GM12865 (cell line): ENCODE data around the gene MMP1.

Experiments used
- DNase-seq: peaks from one replicate; pipeline ENCODE4 v3.0.0; 2010; ENCODE audit warnings: low read depth
- H3K4me3 ChIP-seq: 2 replicates; pipeline ENCODE4 v1.5.1; 2011; ENCODE audit warnings: mild to moderate bottlenecking, low read depth, low read length, control low read depth
- TF ChIP-seq, protein P1 (sequence below): IDR thresholded peaks from 2 replicates; pipeline ENCODE4 v1.5.1; 2011; ENCODE audit warnings: low read length, control low read depth, low read depth, inconsistent platforms; ENCODE audit not compliant: insufficient read depth; ENCODE audit errors: missing control alignments

The MMP1 gene

DNA sequence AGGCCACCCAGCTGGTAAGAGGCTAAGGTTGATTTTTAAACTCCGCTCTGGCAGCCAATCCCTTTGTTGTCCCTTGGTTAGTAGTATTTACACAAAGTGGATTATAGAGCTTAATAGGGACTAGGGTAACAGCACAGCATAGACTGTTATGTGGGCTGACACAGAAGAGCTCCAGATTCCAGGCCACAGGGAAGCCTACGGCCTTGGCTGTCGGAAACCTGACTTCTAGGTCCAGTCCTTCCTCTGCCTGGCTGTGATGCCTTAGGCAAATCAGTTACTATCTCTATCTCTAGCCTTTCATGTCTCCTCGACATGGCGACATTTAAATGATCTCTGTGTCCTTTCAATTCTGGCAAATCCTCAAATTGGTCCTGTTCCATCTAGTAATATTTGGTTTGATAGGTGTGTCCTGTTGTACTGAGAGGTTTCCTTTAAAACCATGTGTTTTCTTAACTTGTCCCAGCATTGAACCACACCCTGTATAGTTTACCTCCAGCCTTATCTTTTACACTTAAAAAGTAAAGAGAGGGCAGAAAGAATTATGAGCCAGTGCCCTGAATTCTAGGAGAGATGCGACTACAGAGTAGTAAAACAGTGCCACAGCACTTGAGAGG lies 4.2 kb downstream of the MMP1 start:
- TF ChIP-seq, protein P1, sequence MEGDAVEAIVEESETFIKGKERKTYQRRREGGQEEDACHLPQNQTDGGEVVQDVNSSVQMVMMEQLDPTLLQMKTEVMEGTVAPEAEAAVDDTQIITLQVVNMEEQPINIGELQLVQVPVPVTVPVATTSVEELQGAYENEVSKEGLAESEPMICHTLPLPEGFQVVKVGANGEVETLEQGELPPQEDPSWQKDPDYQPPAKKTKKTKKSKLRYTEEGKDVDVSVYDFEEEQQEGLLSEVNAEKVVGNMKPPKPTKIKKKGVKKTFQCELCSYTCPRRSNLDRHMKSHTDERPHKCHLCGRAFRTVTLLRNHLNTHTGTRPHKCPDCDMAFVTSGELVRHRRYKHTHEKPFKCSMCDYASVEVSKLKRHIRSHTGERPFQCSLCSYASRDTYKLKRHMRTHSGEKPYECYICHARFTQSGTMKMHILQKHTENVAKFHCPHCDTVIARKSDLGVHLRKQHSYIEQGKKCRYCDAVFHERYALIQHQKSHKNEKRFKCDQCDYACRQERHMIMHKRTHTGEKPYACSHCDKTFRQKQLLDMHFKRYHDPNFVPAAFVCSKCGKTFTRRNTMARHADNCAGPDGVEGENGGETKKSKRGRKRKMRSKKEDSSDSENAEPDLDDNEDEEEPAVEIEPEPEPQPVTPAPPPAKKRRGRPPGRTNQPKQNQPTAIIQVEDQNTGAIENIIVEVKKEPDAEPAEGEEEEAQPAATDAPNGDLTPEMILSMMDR: no peak
- no peak for DNase-seq
- no peak overlapping the region for H3K4me3 ChIP-seq

DNA sequence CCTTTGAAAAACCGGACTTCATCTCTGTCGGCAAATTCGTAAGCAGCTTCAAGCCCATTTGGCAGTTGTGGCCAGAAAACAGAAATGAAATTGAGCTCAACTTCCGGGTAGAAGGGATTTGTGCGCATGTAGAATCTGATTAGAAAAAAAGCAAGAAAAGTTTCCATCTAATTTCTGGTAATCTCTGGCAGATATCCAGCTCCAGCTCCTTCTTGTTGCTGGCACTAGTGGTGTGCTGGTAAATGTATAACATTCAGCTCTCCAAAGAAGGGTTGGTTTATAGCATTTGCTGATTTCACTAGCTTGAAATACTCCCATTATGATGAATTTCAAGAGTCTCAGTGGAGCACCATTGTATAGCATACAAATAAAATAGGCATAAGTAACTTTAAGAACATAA lies 5.4 kb downstream of the MMP1 start:
- no peak for DNase-seq
- H3K4me3 ChIP-seq: no peak overlapping the region
- TF ChIP-seq, protein P1: no peak

DNA sequence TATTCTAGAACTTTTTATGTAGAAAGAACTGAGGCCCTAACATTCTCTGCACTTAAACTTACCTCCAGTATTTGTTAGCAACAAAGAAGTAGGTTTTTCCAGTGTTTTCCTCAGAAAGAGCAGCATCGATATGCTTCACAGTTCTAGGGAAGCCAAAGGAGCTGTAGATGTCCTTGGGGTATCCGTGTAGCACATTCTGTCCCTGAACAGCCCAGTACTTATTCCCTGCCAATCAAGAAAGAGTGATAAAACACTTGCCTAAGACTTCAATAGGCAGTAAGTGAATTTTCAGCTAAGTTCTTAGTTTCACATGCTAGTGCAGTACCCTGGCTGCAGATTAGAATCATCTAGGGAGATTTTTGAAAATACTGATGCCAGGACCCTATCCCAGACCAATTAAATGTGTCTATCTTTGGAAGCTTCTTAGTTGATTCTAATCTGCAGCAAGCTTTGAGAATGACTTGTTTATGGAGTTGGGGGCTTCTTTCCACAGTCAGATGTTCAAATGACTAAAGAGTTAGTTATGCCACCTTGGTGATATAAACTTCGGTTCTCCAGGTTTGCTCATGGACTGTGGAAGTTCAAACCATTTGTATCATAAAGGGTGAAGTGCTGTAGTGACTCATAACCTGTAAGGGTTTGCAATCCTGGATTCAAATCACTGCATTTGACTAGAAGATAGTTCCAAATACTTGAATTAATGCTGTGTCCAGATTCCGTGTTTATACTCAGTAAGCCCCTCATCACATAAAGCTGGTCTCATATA lies 6.5 kb downstream of the MMP1 start:
- no peak for DNase-seq
- no peak overlapping the region for H3K4me3 ChIP-seq
- TF ChIP-seq, protein P1: no peak

DNA sequence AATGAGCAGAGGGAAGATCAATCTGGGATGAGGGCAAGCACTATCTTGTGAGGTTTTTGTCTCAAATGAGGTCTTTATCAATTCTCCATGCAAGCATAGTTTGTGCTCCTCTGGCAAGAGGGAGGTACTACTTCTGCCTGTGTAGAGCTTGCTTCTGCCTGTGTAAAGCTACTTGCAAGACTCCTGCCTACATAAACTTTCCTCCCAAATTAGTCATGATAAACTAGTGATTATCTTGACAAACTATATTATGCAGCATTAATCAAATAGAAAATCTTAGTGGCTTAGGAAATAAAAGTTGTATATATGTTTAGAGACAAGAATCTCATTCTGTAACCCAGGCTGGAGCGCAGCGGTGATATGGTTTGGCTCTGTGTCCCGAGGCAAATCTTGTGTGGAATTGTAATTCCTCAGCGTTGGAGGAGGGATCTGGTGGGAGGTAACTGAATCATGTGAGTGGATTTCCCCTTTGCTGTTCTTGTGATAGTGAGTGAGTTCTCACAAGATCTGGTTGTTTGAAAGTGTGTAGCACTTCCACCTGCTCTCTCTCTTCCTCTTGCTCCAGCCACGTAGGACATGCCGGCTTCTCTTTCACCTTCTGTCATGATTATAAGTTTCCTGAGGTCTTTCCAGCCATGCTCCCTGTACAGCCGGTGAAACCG lies 9.5 kb downstream of the MMP1 start:
- DNase-seq: no peak
- TF ChIP-seq, protein P1: no peak
- H3K4me3 ChIP-seq: no peak overlapping the region

DNA sequence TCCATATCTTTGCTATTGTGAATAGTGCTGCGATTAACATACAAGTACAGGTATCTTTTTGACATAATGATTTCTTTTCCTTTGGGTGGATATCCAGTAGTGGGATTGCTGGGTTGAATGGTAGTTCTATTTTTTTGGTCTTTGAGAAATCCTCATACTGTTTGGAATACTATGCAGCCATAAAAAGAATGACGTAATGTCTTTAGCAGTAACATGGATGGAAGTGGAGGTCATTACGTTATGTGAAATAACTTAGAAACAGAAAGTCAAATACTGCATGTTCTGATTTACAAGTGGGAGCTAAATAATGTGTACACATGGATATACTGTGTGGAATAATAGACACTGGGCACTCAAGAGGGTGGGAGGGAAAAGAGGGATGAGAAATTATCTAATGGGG lies 13.6 kb downstream of the MMP1 start:
- DNase-seq: no peak
- TF ChIP-seq, protein P1: no peak
- H3K4me3 ChIP-seq: no peak overlapping the region

DNA sequence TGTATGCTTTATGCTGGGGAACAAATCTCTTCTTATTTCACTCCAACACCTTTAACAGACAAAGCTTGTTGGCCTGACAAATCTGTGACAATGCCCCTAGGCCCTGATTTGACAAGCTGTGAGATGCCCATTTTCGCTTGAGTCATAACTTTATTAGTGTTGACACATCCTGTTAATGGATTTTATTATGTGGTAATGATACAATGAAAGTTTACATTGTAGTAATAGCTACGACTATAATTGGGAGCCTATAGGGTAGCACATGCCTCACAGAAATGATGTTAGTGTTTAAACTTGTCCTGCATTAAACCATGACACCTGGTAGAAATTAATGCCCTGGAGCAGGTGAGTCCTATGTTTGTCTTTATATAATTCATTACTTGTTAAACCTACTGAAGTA lies 14.2 kb downstream of the MMP1 start:
- DNase-seq: no peak
- TF ChIP-seq, protein P1: no peak
- H3K4me3 ChIP-seq: no peak overlapping the region
